Measurements from ENCODE around the gene OR13C8.

GRCh38 chr9:104564358-104564757 lies 4.6 kb upstream of the OR13C8 start:
- no peak for TF ChIP-seq CTCF (IDR thresholded peaks at IDR 0.05; ENCODE audit: borderline replicate concordance, extremely low read depth, low read length, poor library complexity, severe bottlenecking)
- TF ChIP-seq EZH2 (IDR thresholded peaks at IDR 0.05; ENCODE audit: borderline replicate concordance, low read depth, low read length, severe bottlenecking): no peak
